Head of caudate nucleus (tissue), 42 donors: Measurements from ENCODE around the gene PGK1.
"Not testable (repeated sequence)": the region's sequence is repeated elsewhere in the genome, so short reads cannot be mapped to it uniquely, and the experiment has no call there.

Experiments
- DNase-seq, 42 donors: peaks; one replicate each; pipeline versions ENCODE4 v3.0.0 to v3.0.0-alpha.2; 2020 to 2021; ENCODE audit warnings: mixed read lengths in 7 of 42
- intact Hi-C: fragments of 100-400 bp; cut with DNase I; formaldehyde crosslinking; loops from one replicate; pipeline ENCODE4 v1.15.0; 2022

The PGK1 gene

GRCh38 chrX:78157846-78158245, 53.8 kb downstream of the PGK1 start:
- DNase-seq, intact Hi-C loops: not testable (repeated sequence)

- DNase-seq, intact Hi-C loops: not testable (repeated sequence)
These were observed 56.7 kb downstream of the PGK1 start for GRCh38 chrX:78160711-78161110.

- DNase-seq, intact Hi-C loops: not testable (repeated sequence)
These were observed 59.1 kb downstream of the PGK1 start for GRCh38 chrX:78163175-78163574.

GRCh38 chrX:78165425-78165824, 61.4 kb downstream of the PGK1 start:
- DNase-seq, result no peak
- intact Hi-C loops, result no loop called here

- no peak for DNase-seq
- intact Hi-C loops, result no loop called here
These were observed 64.0 kb downstream of the PGK1 start for GRCh38 chrX:78168065-78168464.
